H54 (cell line): ENCODE measurements around the gene FBXL15.

Experiments
- DNase-seq: peaks from one replicate; pipeline ENCODE4 v3.0.0; 2011; ENCODE audit warnings: low spot score, mixed read lengths; ENCODE audit not compliant: insufficient read length
- FAIRE-seq: peaks from 3 replicates; lab custom pipeline; 2011; peaks lifted over from hg19 to GRCh38; lab: Jason Lieb, UNC
- POLR2A ChIP-seq: IDR thresholded peaks from 2 replicates; pipeline ENCODE4 v1.6.1; 2011; ENCODE audit warnings: low read depth, mild to moderate bottlenecking, low read length

The FBXL15 gene

GRCh38 chr10:102412293-102412692 is 8.3 kb upstream of the FBXL15 start:
- TF ChIP-seq POLR2A = no peak
- DNase-seq = no peak
- FAIRE-seq = no peak

GRCh38 chr10:102413053-102413705 is 7.5 kb upstream of the FBXL15 start:
- DNase-seq (peak; percentile 72), FAIRE-seq (no peak)
- no peak for TF ChIP-seq POLR2A

- FAIRE-seq (no peak), DNase-seq (no peak)
- no peak for TF ChIP-seq POLR2A
Measured at GRCh38 chr10:102413806-102414561, 6.7 kb upstream of the FBXL15 start.

- FAIRE-seq (no peak), DNase-seq (no peak)
- no peak for TF ChIP-seq POLR2A
Measured at GRCh38 chr10:102414749-102415148, 5.9 kb upstream of the FBXL15 start.

- TF ChIP-seq POLR2A = no peak
- DNase-seq (no peak), FAIRE-seq (no peak)
Measured at GRCh38 chr10:102416283-102416682, 4.4 kb upstream of the FBXL15 start.

GRCh38 chr10:102416695-102417094 is 3.9 kb upstream of the FBXL15 start:
- DNase-seq (no peak), FAIRE-seq (no peak)
- TF ChIP-seq POLR2A = no peak

- FAIRE-seq (no peak), DNase-seq (no peak)
- TF ChIP-seq POLR2A = no peak
Measured at GRCh38 chr10:102418622-102419268, 1.9 kb upstream of the FBXL15 start, which contains the start of gene PSD. TSS of gene PSD (minus strand) at chr10:102418785. CDS start at chr10:102417038, 1,747 bp downstream.

- DNase-seq = no peak
- FAIRE-seq = no peak
- TF ChIP-seq POLR2A = no peak
Measured at GRCh38 chr10:102419269-102420180, 1.1 kb upstream of the FBXL15 start.

GRCh38 chr10:102420181-102420713 is 389 bp upstream of the FBXL15 start:
- TF ChIP-seq POLR2A = no peak
- DNase-seq (no peak), FAIRE-seq (no peak)

GRCh38 chr10:102421507-102421756 is 796 bp downstream of the FBXL15 start:
- DNase-seq (no peak), FAIRE-seq (no peak)
- TF ChIP-seq POLR2A = no peak

- DNase-seq (no peak), FAIRE-seq (no peak)
- no peak for TF ChIP-seq POLR2A
Measured at GRCh38 chr10:102421757-102422512, 1.3 kb downstream of the FBXL15 start.

- DNase-seq = no peak
- TF ChIP-seq POLR2A = no peak
- FAIRE-seq = no peak
Measured at GRCh38 chr10:102422545-102423129, 2.0 kb downstream of the FBXL15 start.
